Measurements from ENCODE around the gene CHIT1. TPM values are rescaled to one million over a fixed set of nuclear protein-coding genes. Genes with fewer than 3 reads are reported as not detected.

Gene CHIT1
- polyA plus RNA-seq, 1 of the 3 experiments (the other 2 are of a cell fraction), result not detected

DNA sequence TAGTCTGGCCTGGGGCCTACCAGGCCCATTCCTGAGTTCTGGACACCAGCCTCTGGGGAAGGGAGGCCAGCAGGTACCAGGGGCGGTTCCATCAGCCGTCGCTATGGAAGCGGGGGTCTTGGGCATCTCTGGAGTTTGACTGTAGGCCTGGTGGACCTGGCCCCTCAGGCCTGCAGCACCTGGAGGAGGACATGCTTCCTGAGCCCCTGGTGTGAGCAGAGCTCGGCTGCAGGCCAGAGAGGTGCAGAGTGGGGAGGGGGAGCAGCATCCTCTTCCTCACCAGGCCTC is 61.6 kb downstream of the CHIT1 start (continued):
- no peak for TF ChIP-seq CHD2 (IDR thresholded peaks at IDR 0.05; ENCODE audit: low read length, partially characterized antibody)
- TF ChIP-seq YY1 (IDR thresholded peaks at IDR 0.05; ENCODE audit: low read depth), result no peak
- TF ChIP-seq MXI1 (IDR thresholded peaks at IDR 0.05; ENCODE audit: low read depth, low read length), result no peak
- no peak for TF ChIP-seq NRF1 (IDR thresholded peaks at IDR 0.05; ENCODE audit: low read depth, low read length)
- TF ChIP-seq, protein P1, sequence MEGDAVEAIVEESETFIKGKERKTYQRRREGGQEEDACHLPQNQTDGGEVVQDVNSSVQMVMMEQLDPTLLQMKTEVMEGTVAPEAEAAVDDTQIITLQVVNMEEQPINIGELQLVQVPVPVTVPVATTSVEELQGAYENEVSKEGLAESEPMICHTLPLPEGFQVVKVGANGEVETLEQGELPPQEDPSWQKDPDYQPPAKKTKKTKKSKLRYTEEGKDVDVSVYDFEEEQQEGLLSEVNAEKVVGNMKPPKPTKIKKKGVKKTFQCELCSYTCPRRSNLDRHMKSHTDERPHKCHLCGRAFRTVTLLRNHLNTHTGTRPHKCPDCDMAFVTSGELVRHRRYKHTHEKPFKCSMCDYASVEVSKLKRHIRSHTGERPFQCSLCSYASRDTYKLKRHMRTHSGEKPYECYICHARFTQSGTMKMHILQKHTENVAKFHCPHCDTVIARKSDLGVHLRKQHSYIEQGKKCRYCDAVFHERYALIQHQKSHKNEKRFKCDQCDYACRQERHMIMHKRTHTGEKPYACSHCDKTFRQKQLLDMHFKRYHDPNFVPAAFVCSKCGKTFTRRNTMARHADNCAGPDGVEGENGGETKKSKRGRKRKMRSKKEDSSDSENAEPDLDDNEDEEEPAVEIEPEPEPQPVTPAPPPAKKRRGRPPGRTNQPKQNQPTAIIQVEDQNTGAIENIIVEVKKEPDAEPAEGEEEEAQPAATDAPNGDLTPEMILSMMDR (IDR thresholded peaks at IDR 0.05), result no peak
- TF ChIP-seq FOXJ3 (CRISPR knock-in tag; IDR thresholded peaks at IDR 0.05), result no peak
- no peak for TF ChIP-seq TCF12 (IDR thresholded peaks at IDR 0.05)

DNA sequence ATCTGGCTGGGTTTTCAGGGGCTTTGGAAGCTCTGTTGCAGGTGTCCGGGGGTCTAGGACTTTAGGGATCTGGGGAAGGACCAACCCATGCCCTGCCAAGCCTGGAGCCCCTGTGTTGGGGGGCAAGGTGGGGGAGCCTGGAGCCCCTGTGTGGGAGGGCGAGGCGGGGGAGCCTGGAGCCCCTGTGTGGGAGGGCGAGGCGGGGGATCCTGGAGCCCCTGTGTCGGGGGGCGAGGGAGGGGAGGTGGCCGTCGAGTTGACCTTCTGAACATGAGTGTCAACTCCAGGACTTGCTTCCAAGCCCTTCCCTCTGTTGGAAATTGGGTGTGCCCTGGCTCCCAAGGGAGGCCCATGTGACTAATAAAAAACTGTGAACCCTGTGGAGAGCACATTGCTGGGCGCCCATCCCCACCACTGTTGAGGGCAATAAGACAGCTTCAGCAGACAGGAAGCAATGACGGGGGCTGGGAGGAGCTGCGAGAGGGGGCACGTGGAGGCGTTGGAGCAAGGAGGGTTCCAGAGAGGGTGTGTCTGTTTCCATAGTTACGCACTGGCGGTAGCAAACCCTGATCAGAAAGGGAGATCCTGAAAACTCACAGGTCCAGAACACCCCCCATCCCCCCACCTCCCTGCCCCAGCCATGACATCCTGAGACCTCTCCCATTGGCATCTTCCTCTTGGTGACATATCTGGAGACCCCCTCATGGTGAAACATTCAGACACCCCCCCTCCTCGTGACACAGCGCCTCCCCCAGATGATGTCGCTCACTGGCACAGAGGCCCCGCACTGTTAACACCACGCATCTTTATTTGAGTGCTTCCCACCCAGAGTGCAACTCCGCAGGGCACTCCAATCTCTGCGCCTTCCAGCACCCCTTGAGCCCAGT is 62.2 kb downstream of the CHIT1 start:
- no peaks in the 10 kb centered on the region for H3K4me1 ChIP-seq (ENCODE audit: control insufficient read depth in 1 of 2, insufficient read depth in 2 of 2, low read depth in 1 of 2, low read length in 1 of 2)
- H4K20me1 ChIP-seq (ENCODE audit: insufficient read depth), result no peaks in the 10 kb centered on the region
- no peaks in the 10 kb centered on the region for H3F3A ChIP-seq (replicated peaks; ENCODE audit: insufficient read depth)
- no peak overlapping the region for H2AFZ ChIP-seq (ENCODE audit: low read depth)
- no peaks in the 10 kb centered on the region for H3K9me2 ChIP-seq
- H3K36me3 ChIP-seq (replicated peaks in 1 of 2; ENCODE audit: control insufficient read depth in 1 of 2, insufficient read depth in 2 of 2, low read length in 1 of 2), result no peaks in the 10 kb centered on the region
- no peaks in the 10 kb centered on the region for H3K79me2 ChIP-seq (ENCODE audit: insufficient read depth)
- H3K27ac ChIP-seq (ENCODE audit: low read depth in 2 of 2, low read length in 1 of 2), result no peak overlapping the region
- CTCF ChIA-PET, result interaction anchor here (0.9 to 2.6 kb wide), 4 partner anchors 49 to 128 kb away, joined by 3 to 12 read pairs (median 8); no protein-coding TSS in a partner anchor
- DNase-seq, result no peak
- TF ChIP-seq, protein P2, sequence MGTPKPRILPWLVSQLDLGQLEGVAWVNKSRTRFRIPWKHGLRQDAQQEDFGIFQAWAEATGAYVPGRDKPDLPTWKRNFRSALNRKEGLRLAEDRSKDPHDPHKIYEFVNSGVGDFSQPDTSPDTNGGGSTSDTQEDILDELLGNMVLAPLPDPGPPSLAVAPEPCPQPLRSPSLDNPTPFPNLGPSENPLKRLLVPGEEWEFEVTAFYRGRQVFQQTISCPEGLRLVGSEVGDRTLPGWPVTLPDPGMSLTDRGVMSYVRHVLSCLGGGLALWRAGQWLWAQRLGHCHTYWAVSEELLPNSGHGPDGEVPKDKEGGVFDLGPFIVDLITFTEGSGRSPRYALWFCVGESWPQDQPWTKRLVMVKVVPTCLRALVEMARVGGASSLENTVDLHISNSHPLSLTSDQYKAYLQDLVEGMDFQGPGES (IDR thresholded peaks at IDR 0.05; ENCODE audit: low read depth, low read length), result no peak
- H3K4me2 ChIP-seq, result no peak overlapping the region
- H3K27me3 ChIP-seq (ENCODE audit: insufficient read depth), result no peaks in the 10 kb centered on the region
- POLR2A ChIA-PET, result no interaction called here
- no peak overlapping the region for H3K9ac ChIP-seq
- 90% methylated on average over 17 of the region's 23 CpGs for WGBS (ENCODE audit: low lambda C conversion rate)
- H3K9me3 ChIP-seq, result no peaks in the 10 kb centered on the region
- no peak overlapping the region for H3K4me3 ChIP-seq (ENCODE audit: low read depth in 2 of 2, low read length in 1 of 2)

DNA sequence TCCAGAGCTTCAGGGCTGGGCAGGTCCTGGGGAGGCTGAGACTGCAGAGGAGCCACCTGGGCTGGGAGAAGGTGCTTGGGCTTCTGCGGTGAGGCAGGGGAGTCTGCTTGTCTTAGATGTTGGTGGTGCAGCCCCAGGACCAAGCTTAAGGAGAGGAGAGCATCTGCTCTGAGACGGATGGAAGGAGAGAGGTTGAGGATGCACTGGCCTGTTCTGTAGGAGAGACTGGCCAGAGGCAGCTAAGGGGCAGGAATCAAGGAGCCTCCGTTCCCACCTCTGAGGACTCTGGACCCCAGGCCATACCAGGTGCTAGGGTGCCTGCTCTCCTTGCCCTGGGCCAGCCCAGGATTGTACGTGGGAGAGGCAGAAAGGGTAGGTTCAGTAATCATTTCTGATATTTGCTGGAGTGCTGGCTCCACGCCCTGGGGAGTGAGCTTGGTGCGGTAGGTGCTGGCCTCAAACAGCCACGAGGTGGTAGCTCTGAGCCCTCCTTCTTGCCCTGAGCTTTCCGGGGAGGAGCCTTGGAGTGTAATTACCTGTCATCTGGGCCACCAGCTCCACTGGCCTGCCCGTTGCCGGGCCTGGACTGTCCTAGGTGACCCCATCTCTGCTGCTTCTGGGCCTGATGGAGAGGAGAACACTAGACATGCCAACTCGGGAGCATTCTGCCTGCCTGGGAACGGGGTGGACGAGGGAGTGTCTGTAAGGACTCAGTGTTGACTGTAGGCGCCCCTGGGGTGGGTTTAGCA is 63.1 kb downstream of the CHIT1 start:
- CTCF ChIA-PET, result interaction anchor here (0.7 to 2.0 kb wide), 3 partner anchors 49 to 127 kb away, joined by 3 to 10 read pairs (median 3); no protein-coding TSS in a partner anchor
- H4K20me1 ChIP-seq (ENCODE audit: insufficient read depth), result no peaks in the 10 kb centered on the region
- no peak overlapping the region for H3K9ac ChIP-seq
- no peak overlapping the region for H3K27ac ChIP-seq (ENCODE audit: low read depth in 2 of 2, low read length in 1 of 2)
- H3F3A ChIP-seq (replicated peaks; ENCODE audit: insufficient read depth), result no peaks in the 10 kb centered on the region
- no peaks in the 10 kb centered on the region for H3K36me3 ChIP-seq (replicated peaks in 1 of 2; ENCODE audit: control insufficient read depth in 1 of 2, insufficient read depth in 2 of 2, low read length in 1 of 2)
- H3K9me2 ChIP-seq, result no peaks in the 10 kb centered on the region
- 77% methylated on average over 12 of the region's 14 CpGs for WGBS (ENCODE audit: low lambda C conversion rate)
- no peaks in the 10 kb centered on the region for H3K79me2 ChIP-seq (ENCODE audit: insufficient read depth)
- H3K4me2 ChIP-seq, result no peak overlapping the region
- no peaks in the 10 kb centered on the region for H3K9me3 ChIP-seq
- no peak overlapping the region for H2AFZ ChIP-seq (ENCODE audit: low read depth)
- DNase-seq, result no peak
- H3K27me3 ChIP-seq (ENCODE audit: insufficient read depth), result no peaks in the 10 kb centered on the region
- no peaks in the 10 kb centered on the region for H3K4me1 ChIP-seq (ENCODE audit: control insufficient read depth in 1 of 2, insufficient read depth in 2 of 2, low read depth in 1 of 2, low read length in 1 of 2)
- POLR2A ChIA-PET, result no interaction called here
- H3K4me3 ChIP-seq (ENCODE audit: low read depth in 2 of 2, low read length in 1 of 2), result no peak overlapping the region
- TF ChIP-seq RFX5 (IDR thresholded peaks at IDR 0.05; ENCODE audit: low read length) (no peak), JUND (IDR thresholded peaks at IDR 0.05) (no peak), FOXM1 (IDR thresholded peaks at IDR 0.05; ENCODE audit: low read depth) (no peak), POLR2AphosphoS5 (IDR thresholded peaks at IDR 0.05; ENCODE audit: low read depth, low read length) (no peak), TCF12 (IDR thresholded peaks at IDR 0.05) (no peak), CHD2 (IDR thresholded peaks at IDR 0.05; ENCODE audit: low read length, partially characterized antibody) (no peak)
- TF ChIP-seq, protein P3, sequence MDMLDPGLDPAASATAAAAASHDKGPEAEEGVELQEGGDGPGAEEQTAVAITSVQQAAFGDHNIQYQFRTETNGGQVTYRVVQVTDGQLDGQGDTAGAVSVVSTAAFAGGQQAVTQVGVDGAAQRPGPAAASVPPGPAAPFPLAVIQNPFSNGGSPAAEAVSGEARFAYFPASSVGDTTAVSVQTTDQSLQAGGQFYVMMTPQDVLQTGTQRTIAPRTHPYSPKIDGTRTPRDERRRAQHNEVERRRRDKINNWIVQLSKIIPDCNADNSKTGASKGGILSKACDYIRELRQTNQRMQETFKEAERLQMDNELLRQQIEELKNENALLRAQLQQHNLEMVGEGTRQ (IDR thresholded peaks at IDR 0.05; ENCODE audit: borderline replicate concordance, low read depth, low read length), result no peak
- TF ChIP-seq, protein P1 (IDR thresholded peaks at IDR 0.05), result no peak
